K562 (cell line): Measurements from ENCODE around the gene SET. TPM values are rescaled to one million over a fixed set of nuclear protein-coding genes. Genes with fewer than 3 reads are reported as not detected.

Source experiments
- ARID2 ChIP-seq: fragments of 450-650 bp; IDR thresholded peaks from 2 replicates; pipeline ENCODE4 v1.6.1; 2017; ENCODE audit warnings: antibody characterized with exemption, mild to moderate bottlenecking
- BMI1 ChIP-seq: fragments of 150-350 bp; IDR thresholded peaks from 2 replicates; pipeline ENCODE4 v1.6.1; 2014; ENCODE audit warnings: low read length
- CC2D1A ChIP-seq: fragments of 450-650 bp; IDR thresholded peaks from 2 replicates; pipeline ENCODE4 v1.6.1; 2017; ENCODE audit warnings: mild to moderate bottlenecking
- HMG20A ChIP-seq: fragments of 450-650 bp; formaldehyde crosslinking; conservative IDR thresholded peaks from 2 replicates; pipeline ENCODE4 v1.4.0; 2020; ENCODE audit warnings: mild to moderate bottlenecking, mixed read lengths
- IFI16 ChIP-seq: fragments of 250-450 bp; sonication (Bioruptor Pico); IDR thresholded peaks from 2 replicates; pipeline ENCODE4 v2.1.2; 2022; ENCODE audit warnings: mild to moderate bottlenecking, inconsistent platforms
- KDM1A ChIP-seq, 2 experiments: fragments of 450-650 bp; IDR thresholded peaks; 2 replicates each; pipeline ENCODE4 v1.6.1; 2016; ENCODE audit warnings: mild to moderate bottlenecking in 2 of 2
- LCOR ChIP-seq: sonication (generic); formaldehyde crosslinking; IDR thresholded peaks from 2 replicates; pipeline ENCODE4 v1.8.0; 2022; ENCODE audit warnings: mild to moderate bottlenecking, missing genetic modification reagents
- MCM2 ChIP-seq: fragments of 450-650 bp; IDR thresholded peaks from 2 replicates; pipeline ENCODE4 v1.6.1; 2017; ENCODE audit warnings: low read depth, mild to moderate bottlenecking
- MTA1 ChIP-seq: fragments of 450-650 bp; IDR thresholded peaks from 2 replicates; pipeline ENCODE4 v1.6.1; 2017; ENCODE audit warnings: borderline replicate concordance
- NFE2L1 ChIP-seq: fragments of 450-650 bp; IDR thresholded peaks from 2 replicates; pipeline ENCODE4 v1.6.1; 2016; ENCODE audit warnings: missing genetic modification characterization, low read depth, mild to moderate bottlenecking, missing compliant biosample characterization, moderate library complexity, borderline replicate concordance
- NFIX ChIP-seq: fragments of 250-450 bp; sonication (Bioruptor Pico); IDR thresholded peaks from 2 replicates; pipeline ENCODE4 v1.4.0; 2020; ENCODE audit warnings: low read depth, mild to moderate bottlenecking, moderate library complexity
- NONO ChIP-seq, 2 experiments: fragments of 200-400 bp in 1 of 2; fragments of 450-650 bp in 1 of 2; formaldehyde crosslinking in 1 of 2; IDR thresholded peaks; 2 replicates each; pipeline ENCODE4 v1.6.1; 2017; ENCODE audit warnings: low read depth in 2 of 2, mild to moderate bottlenecking in 2 of 2, moderate library complexity in 2 of 2, low read length in 1 of 2
- TAF9B ChIP-seq: fragments of 450-650 bp; IDR thresholded peaks from 2 replicates; pipeline ENCODE4 v1.6.1; 2018; ENCODE audit warnings: mild to moderate bottlenecking; ENCODE audit not compliant: partially characterized antibody
- ZNF232 ChIP-seq: sonication (generic); formaldehyde crosslinking; IDR thresholded peaks from 2 replicates; pipeline ENCODE4 v1.8.0; 2022; ENCODE audit warnings: mild to moderate bottlenecking, missing genetic modification reagents
- ZNF444 ChIP-seq: fragments of 250-450 bp; sonication (Bioruptor Pico); IDR thresholded peaks from 2 replicates; pipeline ENCODE4 v1.4.0; 2020; ENCODE audit warnings: mild to moderate bottlenecking, moderate library complexity
- ZNF551 ChIP-seq: fragments of 250-450 bp; sonication (Bioruptor Pico); IDR thresholded peaks from 2 replicates; pipeline ENCODE4 v1.5.0; 2021; ENCODE audit warnings: mild to moderate bottlenecking, moderate library complexity
- polyA plus RNA-seq, 8 experiments: library from polyadenylated mRNA; depleted of rRNA in 4 of 8; stranded (reverse) in 5 of 8; unstranded in 3 of 8; fragments of >200 nt; fragmentation: Nextera tagmentation in 2 of 8; fragmentation: Illumina TruSeq in 1 of 8; extraction: Ambion mirVana in 2 of 8; extraction: Trizol in 1 of 8; gene quantifications; 2 replicates each; pipeline versions ENCODE4 v1.2.1 to v1.2.3, GENCODE V29; 2011 to 2014; ENCODE audit warnings: inconsistent platforms in 1 of 8, missing spikeins in 1 of 8
- total RNA-seq, 7 experiments: library from RNA; depleted of rRNA in 6 of 7; stranded (reverse); fragments of >200 nt in 6 of 7; fragmentation: Illumina TruSeq in 2 of 7; extraction: Trizol in 2 of 7; gene quantifications; 2 replicates each; pipeline versions ENCODE4 v1.2.1 to v1.2.3, GENCODE V29; 2011 to 2021; ENCODE audit warnings: low replicate concordance in 1 of 7
- TF ChIP-seq, protein P1 (sequence below): fragments of 250-450 bp; sonication (Bioruptor Pico); IDR thresholded peaks from 2 replicates; pipeline ENCODE4 v1.8.0; 2022; ENCODE audit warnings: moderate library complexity, mild to moderate bottlenecking, inconsistent platforms
- TF ChIP-seq, protein P2 (sequence below): sonication (generic); formaldehyde crosslinking; IDR thresholded peaks from 2 replicates; pipeline ENCODE4 v1.8.1; 2022; ENCODE audit warnings: missing genetic modification reagents
- TF ChIP-seq, protein P3 (sequence below): fragments of 250-450 bp; sonication (Bioruptor Pico); IDR thresholded peaks from 2 replicates; pipeline ENCODE4 v1.8.0; 2021; ENCODE audit warnings: mild to moderate bottlenecking, moderate library complexity
- TF ChIP-seq, protein P4 (sequence below): fragments of 450-650 bp; IDR thresholded peaks from 2 replicates; pipeline ENCODE4 v1.6.1; 2016; ENCODE audit warnings: antibody characterized with exemption

SET gene
- total and polyA plus RNA-seq, 9 of the 15 experiments (the other 6 are each of a cell fraction or from before 2014, with no cell fraction given) = 404 to 1,447 (median 907) TPM

DNA sequence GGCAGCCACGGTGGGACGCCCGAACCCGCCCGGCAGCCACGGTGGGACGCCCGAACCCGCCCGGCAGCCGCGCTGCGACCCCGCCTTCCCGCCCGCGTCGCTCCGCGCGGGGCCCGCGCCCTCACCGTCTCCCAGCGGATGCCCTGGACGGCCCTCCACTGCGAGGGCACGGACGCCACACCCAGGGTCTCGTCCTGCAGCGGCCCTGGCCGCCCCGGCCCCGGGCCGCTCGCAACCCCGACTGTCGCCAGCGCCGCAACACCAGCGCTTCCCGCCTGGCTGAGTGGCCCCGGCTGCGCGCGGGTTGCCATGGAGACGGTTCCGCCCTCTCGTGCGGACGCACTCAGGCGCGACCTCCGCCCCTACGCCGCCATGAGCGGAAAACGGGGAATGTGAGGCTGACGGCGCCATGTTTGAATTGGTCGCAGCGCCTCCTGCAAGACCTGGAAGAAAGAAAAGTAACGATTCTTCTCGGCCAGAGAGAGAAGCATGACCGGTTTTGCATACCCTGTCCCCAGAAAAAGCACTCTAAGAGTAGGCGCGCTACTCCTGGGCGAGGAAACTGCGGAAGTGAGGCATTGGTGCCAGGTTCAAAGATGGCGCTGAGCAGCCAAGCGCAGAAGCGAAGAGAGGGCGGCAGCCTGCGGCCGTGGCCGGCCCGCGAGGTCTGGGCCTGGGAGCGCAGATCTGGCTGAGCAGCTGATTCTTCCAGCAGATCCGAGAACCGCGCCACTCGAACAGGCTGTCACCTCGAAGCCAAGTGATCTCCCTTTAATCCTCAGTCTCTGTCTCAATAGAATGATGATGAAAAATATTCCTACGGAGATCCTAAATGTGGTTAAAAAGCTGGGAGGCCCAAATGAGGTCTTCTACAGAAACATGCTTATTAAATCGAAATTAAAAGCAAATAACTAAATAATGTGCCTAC, 32.3 kb upstream of the SET start, which contains the start of gene DYNC2I2 (continued):
- TF ChIP-seq, protein P1, sequence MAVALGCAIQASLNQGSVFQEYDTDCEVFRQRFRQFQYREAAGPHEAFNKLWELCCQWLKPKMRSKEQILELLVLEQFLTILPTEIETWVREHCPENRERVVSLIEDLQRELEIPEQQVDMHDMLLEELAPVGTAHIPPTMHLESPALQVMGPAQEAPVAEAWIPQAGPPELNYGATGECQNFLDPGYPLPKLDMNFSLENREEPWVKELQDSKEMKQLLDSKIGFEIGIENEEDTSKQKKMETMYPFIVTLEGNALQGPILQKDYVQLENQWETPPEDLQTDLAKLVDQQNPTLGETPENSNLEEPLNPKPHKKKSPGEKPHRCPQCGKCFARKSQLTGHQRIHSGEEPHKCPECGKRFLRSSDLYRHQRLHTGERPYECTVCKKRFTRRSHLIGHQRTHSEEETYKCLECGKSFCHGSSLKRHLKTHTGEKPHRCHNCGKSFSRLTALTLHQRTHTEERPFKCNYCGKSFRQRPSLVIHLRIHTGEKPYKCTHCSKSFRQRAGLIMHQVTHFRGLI = peak; percentile 76
- TF ChIP-seq CC2D1A (peak; percentile 39), LCOR (CRISPR knock-in tag) (peak; percentile 92), TAF9B (no peak), NFIX (CRISPR knock-in tag) (no peak), ZNF551 (CRISPR knock-in tag) (no peak), ARID2 (no peak; the same call in 1 of the 2 replicates), KDM1A (IDR thresholded peaks at IDR 0.05) (no peak), MCM2 (no peak), BMI1 (peak; percentile 94), HMG20A (no peak; the same call in 1 of the 2 replicates), ZNF232 (CRISPR knock-in tag) (peak; percentile 72; the same call in 1 of the 2 replicates), ZNF444 (peak; percentile 65; the same call in 1 of the 2 replicates), MTA1 (peak; percentile 97), NONO (IDR thresholded peaks at IDR 0.05; ENCODE audit: low read depth in 2 of 2, low read length in 1 of 2) (peak in 1 of 2 experiments; percentile 97; a peak in 2 of 4 replicates), IFI16 (CRISPR knock-in tag) (no peak), NFE2L1 (no peak)
- TF ChIP-seq, protein P2, sequence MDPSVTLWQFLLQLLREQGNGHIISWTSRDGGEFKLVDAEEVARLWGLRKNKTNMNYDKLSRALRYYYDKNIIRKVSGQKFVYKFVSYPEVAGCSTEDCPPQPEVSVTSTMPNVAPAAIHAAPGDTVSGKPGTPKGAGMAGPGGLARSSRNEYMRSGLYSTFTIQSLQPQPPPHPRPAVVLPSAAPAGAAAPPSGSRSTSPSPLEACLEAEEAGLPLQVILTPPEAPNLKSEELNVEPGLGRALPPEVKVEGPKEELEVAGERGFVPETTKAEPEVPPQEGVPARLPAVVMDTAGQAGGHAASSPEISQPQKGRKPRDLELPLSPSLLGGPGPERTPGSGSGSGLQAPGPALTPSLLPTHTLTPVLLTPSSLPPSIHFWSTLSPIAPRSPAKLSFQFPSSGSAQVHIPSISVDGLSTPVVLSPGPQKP = no peak
- TF ChIP-seq, protein P3, sequence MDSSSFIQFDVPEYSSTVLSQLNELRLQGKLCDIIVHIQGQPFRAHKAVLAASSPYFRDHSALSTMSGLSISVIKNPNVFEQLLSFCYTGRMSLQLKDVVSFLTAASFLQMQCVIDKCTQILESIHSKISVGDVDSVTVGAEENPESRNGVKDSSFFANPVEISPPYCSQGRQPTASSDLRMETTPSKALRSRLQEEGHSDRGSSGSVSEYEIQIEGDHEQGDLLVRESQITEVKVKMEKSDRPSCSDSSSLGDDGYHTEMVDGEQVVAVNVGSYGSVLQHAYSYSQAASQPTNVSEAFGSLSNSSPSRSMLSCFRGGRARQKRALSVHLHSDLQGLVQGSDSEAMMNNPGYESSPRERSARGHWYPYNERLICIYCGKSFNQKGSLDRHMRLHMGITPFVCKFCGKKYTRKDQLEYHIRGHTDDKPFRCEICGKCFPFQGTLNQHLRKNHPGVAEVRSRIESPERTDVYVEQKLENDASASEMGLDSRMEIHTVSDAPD (CRISPR knock-in tag) = no peak
- TF ChIP-seq, protein P4, sequence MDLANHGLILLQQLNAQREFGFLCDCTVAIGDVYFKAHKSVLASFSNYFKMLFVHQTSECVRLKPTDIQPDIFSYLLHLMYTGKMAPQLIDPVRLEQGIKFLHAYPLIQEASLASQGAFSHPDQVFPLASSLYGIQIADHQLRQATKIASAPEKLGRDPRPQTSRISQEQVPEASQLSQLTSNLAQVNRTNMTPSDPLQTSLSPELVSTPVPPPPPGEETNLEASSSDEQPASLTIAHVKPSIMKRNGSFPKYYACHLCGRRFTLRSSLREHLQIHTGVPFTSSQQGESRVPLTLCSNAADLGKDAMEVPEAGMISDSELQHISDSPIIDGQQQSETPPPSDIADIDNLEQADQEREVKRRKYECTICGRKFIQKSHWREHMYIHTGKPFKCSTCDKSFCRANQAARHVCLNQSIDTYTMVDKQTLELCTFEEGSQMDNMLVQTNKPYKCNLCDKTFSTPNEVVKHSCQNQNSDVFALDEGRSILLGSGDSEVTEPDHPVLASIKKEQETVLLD = peak; percentile 99
